Measurements from ENCODE around the gene SPATA16. TPM values are rescaled to one million over a fixed set of nuclear protein-coding genes. Genes with fewer than 3 reads are reported as not detected.
"Not testable (repeated sequence)": the region's sequence is repeated elsewhere in the genome, so short reads cannot be mapped to it uniquely, and the experiment has no call there.

SPATA16 gene
- total RNA-seq, 2 experiments from 2014 or later = not detected

DNA sequence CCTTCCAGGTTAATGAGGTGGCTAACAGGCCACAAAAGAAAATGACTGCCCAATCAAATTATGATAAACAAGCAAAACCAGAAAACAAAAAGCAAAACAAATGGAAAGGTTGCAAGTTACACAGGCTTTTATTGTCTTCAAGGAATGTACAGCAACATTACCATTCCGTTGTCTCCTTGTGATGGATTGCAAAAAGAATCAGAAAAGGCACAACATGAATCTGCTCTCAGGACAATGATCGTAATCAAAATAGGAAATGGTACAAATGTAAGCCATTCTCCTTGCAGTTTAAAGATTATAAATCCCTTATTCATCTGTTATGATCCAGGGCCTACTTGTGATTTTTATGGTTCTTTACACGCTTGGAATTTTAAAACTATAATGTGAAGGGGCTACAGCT is 264.7 kb downstream of the SPATA16 start:
- no peaks in the 10 kb centered on the region for H3K4me1 Mint-ChIP-seq (ENCODE audit: low read depth)
- peaks cover 13% of the 10 kb centered on the region for H3K9me3 Mint-ChIP-seq
- no peak overlapping the region for H3K4me3 Mint-ChIP-seq
- intact Hi-C loops (cut with micrococcal nuclease) = no loop called here
- no peak for DNase-seq
- H3K27me3 Mint-ChIP-seq (ENCODE audit: low read depth) = no peaks in the 10 kb centered on the region
- CTCF ChIA-PET = no interaction called here
- H3K36me3 Mint-ChIP-seq (ENCODE audit: low read depth) = no peaks in the 10 kb centered on the region
- no peak overlapping the region for H3K27ac Mint-ChIP-seq

DNA sequence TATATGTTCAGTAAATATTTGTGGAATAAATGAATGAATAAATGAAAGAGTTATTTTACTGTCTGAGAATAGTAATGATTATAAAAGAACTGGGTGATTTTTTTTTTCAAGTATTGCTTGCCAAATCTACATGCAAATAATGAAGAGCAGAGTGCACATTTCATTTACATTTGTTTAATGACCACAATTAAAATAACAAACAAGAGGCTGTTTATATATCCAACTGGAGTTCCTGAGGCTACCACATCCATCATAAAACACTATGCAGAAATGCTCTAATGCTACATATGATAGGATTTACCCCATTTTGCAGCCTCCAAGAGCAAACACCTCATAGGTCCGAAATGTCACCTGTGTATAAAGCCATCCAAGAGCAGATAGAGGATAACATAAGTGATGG is 266.0 kb downstream of the SPATA16 start:
- intact Hi-C loops (cut with micrococcal nuclease) = no loop called here
- CTCF ChIA-PET = no interaction called here

DNA sequence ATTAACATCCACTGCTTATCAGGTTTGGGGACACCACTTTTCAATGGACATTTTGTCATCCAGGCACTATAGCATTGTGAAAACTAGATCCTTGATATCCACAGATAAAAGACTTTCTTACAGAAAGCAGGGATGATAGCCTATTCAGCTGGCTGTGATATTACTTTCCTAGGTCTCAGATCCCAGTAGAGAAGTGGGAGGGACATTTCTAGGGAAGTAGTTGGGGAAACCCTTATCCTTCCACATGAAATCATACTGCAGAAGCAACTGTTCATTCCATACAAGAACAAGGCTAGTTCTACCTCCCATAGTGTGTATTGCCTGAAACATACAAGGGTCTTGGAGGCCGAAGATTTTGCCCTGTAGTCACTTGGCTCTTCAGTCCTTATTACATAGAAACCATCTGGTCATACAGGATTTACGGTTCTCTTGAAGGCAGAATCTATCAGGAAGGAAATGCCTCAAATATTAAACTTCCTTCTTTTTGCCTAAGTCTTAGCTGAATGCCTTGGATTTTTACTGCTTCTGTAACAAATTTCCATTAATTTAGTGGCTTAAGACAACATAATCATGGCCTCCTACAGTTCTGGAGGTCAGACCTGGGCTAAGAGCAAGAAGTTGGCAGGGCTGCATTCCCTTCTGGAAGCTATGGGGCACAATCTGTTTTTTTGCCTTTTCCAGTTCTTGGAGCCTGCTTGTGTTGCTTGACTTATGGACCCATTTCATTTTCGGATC is 271.1 kb downstream of the SPATA16 start:
- no peaks in the 10 kb centered on the region for H3K36me3 Mint-ChIP-seq (ENCODE audit: low read depth)
- H3K27me3 Mint-ChIP-seq (ENCODE audit: low read depth) = no peaks in the 10 kb centered on the region
- H3K27ac Mint-ChIP-seq = no peak overlapping the region
- no peak overlapping the region for H3K4me3 Mint-ChIP-seq
- CTCF ChIA-PET = no interaction called here
- intact Hi-C loops (cut with micrococcal nuclease) = no loop called here
- no peaks in the 10 kb centered on the region for H3K9me3 Mint-ChIP-seq
- DNase-seq = no peak
- H3K4me1 Mint-ChIP-seq (ENCODE audit: low read depth) = no peaks in the 10 kb centered on the region

More for the DNA sequence above, 266.0 kb downstream of the SPATA16 start:
- H3K4me1 Mint-ChIP-seq (ENCODE audit: low read depth) = no peaks in the 10 kb centered on the region
- no peak overlapping the region for H3K27ac Mint-ChIP-seq
- no peaks in the 10 kb centered on the region for H3K36me3 Mint-ChIP-seq (ENCODE audit: low read depth)
- peaks cover 9% of the 10 kb centered on the region for H3K9me3 Mint-ChIP-seq
- no peak for DNase-seq
- H3K4me3 Mint-ChIP-seq = no peak overlapping the region
- H3K27me3 Mint-ChIP-seq (ENCODE audit: low read depth) = no peaks in the 10 kb centered on the region

DNA sequence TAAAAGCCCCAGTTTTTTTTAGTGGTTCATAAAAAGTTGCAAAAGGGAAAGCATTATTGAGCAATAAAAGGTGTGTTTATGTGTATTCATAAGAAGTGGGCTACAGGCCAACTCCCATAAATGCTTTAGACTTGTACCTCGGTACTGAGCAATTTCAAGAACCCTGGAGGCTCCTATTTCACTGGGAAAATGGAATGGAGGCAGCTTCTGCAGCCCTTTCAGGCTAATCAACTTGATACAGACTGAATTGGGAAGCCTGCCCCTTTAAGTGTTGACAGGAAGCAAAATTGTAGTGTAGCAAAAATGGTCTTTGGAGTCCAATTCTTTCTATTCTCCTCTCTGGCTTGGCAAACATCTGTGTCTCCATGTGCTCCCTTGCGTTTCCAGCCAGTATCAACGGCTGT is 271.7 kb downstream of the SPATA16 start:
- CTCF ChIA-PET = no interaction called here
- H3K27ac Mint-ChIP-seq = no peak overlapping the region
- no peak overlapping the region for H3K4me3 Mint-ChIP-seq
- intact Hi-C loops (cut with micrococcal nuclease) = no loop called here
- no peak for DNase-seq
- no peaks in the 10 kb centered on the region for H3K9me3 Mint-ChIP-seq
- no peaks in the 10 kb centered on the region for H3K36me3 Mint-ChIP-seq (ENCODE audit: low read depth)
- H3K27me3 Mint-ChIP-seq (ENCODE audit: low read depth) = no peaks in the 10 kb centered on the region
- H3K4me1 Mint-ChIP-seq (ENCODE audit: low read depth) = no peaks in the 10 kb centered on the region

DNA sequence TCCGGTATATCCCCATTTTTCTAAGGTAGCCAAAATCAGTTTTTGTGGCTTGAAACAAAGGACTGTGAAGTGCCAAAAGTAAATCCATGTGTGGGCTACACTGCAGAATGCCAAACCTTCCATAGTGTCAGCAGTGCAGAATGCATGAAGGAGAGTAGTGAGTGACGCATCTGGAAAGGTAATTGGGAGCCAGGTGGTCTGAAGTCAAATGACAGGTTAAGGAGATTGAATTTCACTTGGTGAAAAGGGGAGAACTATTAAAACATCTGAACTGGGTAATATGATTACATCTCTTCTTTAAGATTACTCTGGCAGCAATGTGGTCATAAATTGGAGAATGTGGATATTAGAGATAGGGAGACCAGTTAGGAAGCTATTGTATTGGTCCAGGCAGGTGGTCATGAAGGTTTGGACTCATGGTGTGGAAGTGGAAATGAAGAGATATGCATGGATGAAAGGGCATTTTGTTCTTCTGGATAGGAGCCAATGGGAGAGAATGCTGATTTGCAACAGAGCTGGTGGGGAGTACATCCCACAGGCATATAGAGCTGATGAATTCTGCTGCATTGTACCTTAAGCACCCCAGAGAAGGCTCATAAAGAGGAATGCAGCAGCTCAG is 272.3 kb downstream of the SPATA16 start:
- Mint-ChIP-seq H3K4me1 (ENCODE audit: low read depth) (no peaks in the 10 kb centered on the region), H3K4me3 (no peak overlapping the region), H3K36me3 (ENCODE audit: low read depth) (no peaks in the 10 kb centered on the region), H3K27ac (no peak overlapping the region), H3K27me3 (ENCODE audit: low read depth) (no peaks in the 10 kb centered on the region), H3K9me3 (no peaks in the 10 kb centered on the region)
- DNase-seq = no peak
- CTCF ChIA-PET = no interaction called here
- intact Hi-C loops (cut with micrococcal nuclease) = no loop called here

DNA sequence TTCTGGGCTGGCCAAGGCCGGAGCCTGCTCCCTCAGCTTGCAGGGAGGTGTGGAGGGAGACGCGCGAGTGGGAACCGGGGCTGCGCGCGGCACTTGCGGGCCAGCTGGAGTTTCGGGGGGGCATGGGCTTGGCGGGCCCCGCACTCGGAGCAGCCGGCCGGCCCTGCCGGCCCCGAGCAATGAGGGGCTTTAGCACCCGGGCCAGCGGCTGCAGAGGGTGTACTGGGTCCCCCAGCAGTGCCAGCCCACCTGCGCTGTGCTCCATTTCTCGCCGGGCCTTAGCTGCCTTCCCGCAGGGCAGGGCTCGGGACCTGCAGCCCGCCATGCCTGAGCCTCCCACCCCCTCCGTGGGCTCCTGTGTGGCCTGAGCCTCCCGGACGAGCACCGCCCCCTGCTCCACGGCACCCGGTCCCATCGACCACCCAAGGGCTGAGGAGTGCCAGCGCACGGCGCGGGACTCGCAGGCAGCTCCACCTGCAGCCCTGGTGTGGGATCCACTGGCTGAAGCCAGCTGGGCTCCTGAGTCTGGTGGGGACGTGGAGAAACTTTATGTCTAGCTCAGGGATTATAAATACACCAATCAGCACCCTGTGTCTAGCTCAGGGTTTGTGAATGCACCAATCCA is 274.2 kb downstream of the SPATA16 start:
- DNase-seq; CTCF ChIA-PET; H3K4me1 Mint-ChIP-seq (ENCODE audit: low read depth); H3K36me3 Mint-ChIP-seq (ENCODE audit: low read depth); H3K27ac Mint-ChIP-seq; H3K9me3 Mint-ChIP-seq; H3K27me3 Mint-ChIP-seq (ENCODE audit: low read depth); H3K4me3 Mint-ChIP-seq; intact Hi-C loops (cut with micrococcal nuclease): not testable (repeated sequence)

DNA sequence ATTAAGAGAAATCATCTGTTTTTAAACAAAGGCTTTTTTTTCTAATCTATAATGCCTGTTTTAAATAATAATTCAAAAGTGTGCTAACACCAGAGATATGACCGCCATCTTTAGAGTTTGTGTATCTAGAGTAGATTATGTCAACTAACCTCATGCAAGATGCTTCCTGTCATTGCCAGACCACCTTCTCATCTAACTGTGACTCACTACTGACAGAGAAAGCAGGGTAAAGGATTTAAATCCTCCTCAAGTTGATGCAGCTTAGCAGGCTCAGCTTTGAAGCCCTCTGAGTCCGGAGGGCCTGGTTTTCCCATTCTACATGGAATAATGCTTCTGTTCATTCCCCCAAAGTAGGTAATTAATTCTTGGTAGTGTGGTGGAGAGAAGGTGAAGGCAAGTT is 282.0 kb downstream of the SPATA16 start:
- intact Hi-C loops (cut with micrococcal nuclease) = no loop called here
- H3K4me1 Mint-ChIP-seq (ENCODE audit: low read depth) = no peaks in the 10 kb centered on the region
- DNase-seq = no peak

DNA sequence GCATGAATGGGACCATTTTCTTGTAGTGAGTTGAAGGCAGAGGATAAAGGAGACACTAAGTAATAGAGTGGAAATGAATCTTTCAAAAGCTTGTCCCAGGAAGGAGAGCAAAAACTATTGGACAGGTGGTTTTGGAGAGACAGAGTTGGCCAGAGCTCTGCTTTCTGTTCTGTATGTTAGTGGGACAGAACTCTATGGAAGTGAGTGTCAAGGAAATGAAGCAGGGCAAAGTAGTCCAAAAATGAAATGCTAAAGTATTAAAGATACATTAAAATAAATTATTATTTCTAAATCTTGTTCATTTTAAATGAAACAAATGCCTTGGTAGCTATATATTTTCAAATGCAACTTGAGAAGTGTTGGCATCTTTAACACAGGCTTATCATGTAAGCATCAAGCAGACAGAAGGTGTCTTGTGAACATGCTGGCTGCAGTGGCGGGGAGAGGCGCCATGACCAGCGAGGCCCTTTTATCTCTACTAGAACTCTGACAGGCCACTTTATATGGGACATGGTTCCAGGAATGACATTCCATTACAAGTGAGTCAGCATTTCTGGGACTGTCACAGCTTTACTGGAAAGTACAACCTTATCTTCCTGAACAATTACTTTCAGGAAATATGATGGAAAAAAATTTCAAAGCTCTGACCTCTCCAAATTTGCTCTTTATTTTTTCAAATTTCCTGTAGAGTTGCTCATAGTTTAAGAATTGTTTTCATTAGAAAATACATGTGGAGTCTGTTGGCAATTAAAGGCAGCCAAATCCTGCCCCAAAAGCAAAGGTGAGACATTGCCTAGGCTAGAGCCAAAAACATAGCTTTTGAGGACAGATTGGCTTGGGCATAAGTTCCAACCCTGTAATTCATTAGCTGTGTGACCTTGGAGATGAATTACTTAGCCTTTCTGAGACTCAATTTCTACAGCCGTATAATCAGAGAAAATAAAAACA is 284.0 kb downstream of the SPATA16 start:
- Mint-ChIP-seq H3K27ac (no peak overlapping the region), H3K36me3 (ENCODE audit: low read depth) (no peaks in the 10 kb centered on the region), H3K4me3 (no peak overlapping the region), H3K9me3 (no peaks in the 10 kb centered on the region), H3K4me1 (ENCODE audit: low read depth) (no peaks in the 10 kb centered on the region), H3K27me3 (ENCODE audit: low read depth) (peaks cover 2% of the 10 kb centered on the region)
- CTCF ChIA-PET = no interaction called here
- no peak for DNase-seq
- intact Hi-C loops (cut with micrococcal nuclease) = no loop called here

More for the DNA sequence above, 282.0 kb downstream of the SPATA16 start:
- Mint-ChIP-seq H3K27me3 (ENCODE audit: low read depth) (peaks cover 2% of the 10 kb centered on the region), H3K9me3 (no peaks in the 10 kb centered on the region), H3K4me3 (no peak overlapping the region), H3K36me3 (ENCODE audit: low read depth) (no peaks in the 10 kb centered on the region), H3K27ac (no peak overlapping the region)
- CTCF ChIA-PET = interaction anchor here (0.7 kb wide), 1 partner anchor 23 kb away, joined by 3 read pairs; no protein-coding TSS in a partner anchor

DNA sequence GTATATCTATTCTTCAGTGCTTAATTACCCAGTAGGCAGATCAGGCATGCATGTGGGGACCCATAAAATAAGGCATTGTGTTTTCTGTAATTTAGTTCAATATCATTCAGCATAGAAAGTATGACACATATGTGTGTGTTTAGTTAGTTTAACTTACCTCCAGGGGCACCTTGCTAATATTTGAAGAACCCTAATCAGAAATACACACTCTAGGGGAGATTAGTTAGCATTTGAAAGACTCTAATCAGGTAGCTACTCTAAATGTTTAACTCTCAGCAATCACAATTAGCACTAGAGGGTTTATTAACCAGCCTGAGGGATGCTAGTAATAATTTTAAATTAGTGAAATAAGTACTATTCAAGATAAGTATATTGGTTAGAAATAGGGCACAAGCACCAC is 286.0 kb downstream of the SPATA16 start:
- no peak overlapping the region for H3K4me3 Mint-ChIP-seq
- H3K4me1 Mint-ChIP-seq (ENCODE audit: low read depth) = no peaks in the 10 kb centered on the region
- CTCF ChIA-PET = no interaction called here
- H3K27ac Mint-ChIP-seq = no peak overlapping the region
- intact Hi-C loops (cut with micrococcal nuclease) = no loop called here
- DNase-seq = no peak
- no peaks in the 10 kb centered on the region for H3K36me3 Mint-ChIP-seq (ENCODE audit: low read depth)
- no peaks in the 10 kb centered on the region for H3K9me3 Mint-ChIP-seq
- H3K27me3 Mint-ChIP-seq (ENCODE audit: low read depth) = peaks cover 2% of the 10 kb centered on the region

DNA sequence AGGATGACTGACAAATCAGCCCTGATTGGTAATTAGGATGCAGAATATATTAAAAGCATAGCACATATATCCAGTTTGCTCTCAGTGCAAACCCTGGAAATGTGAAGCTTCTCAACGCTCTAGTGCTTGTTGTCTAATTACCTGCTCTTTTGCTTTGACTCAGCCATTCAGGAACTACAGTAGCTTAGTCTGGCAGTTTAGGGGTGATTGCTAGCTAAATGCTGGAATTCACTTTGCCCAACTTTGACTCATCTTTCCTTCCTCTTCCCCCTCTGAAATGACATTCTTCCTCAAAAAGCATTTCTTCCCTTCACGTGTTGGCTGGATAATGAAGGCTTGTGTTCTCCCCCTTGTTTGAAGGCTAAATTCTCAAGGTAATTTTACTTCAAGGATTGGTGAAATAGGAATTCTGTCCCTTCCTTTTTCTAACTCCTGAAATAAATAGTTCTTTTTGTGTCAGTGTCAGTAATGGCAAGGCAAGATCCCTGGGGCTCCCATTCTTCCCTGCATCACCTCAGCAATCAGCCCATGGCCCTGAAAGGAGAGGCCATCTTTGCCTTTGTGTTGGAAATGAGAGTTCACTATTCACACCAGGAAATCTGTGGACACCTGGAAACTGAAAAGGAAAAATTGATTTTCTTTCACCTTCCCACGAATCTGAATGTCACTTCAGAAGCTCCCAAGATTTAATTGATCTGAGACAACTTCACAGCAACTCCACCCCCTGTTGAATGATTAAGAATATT is 286.9 kb downstream of the SPATA16 start:
- no peaks in the 10 kb centered on the region for H3K36me3 Mint-ChIP-seq (ENCODE audit: low read depth)
- intact Hi-C loops (cut with micrococcal nuclease) = no loop called here
- no peak for DNase-seq
- no peak overlapping the region for H3K4me3 Mint-ChIP-seq
- H3K4me1 Mint-ChIP-seq (ENCODE audit: low read depth) = no peaks in the 10 kb centered on the region
- H3K27ac Mint-ChIP-seq = no peak overlapping the region
- H3K27me3 Mint-ChIP-seq (ENCODE audit: low read depth) = peaks cover 2% of the 10 kb centered on the region
- H3K9me3 Mint-ChIP-seq = no peaks in the 10 kb centered on the region
- CTCF ChIA-PET = no interaction called here

DNA sequence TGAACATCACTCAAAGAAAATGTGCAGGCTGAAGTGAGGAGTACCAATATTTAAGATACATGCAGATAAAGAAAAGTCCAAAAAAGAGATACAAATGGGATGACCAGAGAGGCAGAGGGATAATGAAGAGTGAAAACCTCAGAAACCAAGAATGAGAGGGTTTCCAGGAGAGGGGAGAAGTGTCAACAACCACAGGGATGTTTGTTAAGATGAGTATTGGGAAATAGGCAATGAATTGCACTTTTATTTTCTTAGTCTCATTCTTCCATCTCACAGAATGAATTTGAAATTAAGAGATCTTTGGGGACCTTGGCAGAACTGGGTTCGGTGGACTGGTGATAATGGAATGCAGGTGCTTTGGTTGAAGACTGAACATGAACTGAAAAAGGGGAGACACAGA is 288.0 kb downstream of the SPATA16 start:
- Mint-ChIP-seq H3K4me1 (ENCODE audit: low read depth) (no peaks in the 10 kb centered on the region), H3K27ac (no peak overlapping the region), H3K4me3 (no peak overlapping the region), H3K9me3 (no peaks in the 10 kb centered on the region), H3K27me3 (ENCODE audit: low read depth) (peaks cover 2% of the 10 kb centered on the region), H3K36me3 (ENCODE audit: low read depth) (no peaks in the 10 kb centered on the region)
- intact Hi-C loops (cut with micrococcal nuclease) = no loop called here
- CTCF ChIA-PET = no interaction called here
- DNase-seq = no peak

DNA sequence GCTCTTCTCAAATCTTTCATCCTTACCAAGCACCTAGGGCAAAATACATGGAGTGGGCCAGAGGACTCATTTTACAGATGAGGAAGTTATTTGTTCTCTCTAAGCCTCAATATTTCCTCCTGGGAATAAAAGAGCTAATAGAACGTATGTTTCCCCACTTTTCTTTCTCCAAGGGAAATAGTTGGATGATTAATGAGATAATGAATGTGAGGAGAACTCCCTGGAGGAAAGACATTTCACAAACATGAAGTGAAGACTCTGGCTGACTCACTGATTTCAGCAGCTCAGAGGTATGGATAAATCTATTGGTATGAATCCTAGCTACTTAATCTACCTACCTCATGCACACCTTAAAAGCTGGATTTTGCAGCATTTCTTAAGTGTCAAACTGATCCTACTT is 292.1 kb downstream of the SPATA16 start:
- DNase-seq = no peak
- no peaks in the 10 kb centered on the region for H3K27me3 Mint-ChIP-seq (ENCODE audit: low read depth)
- no peaks in the 10 kb centered on the region for H3K36me3 Mint-ChIP-seq (ENCODE audit: low read depth)
- intact Hi-C loops (cut with micrococcal nuclease) = no loop called here
- no peak overlapping the region for H3K4me3 Mint-ChIP-seq
- H3K27ac Mint-ChIP-seq = no peak overlapping the region
- CTCF ChIA-PET = interaction anchor here (0.5 kb wide), 1 partner anchor 15 kb away, joined by 3 read pairs; no protein-coding TSS in a partner anchor
- no peaks in the 10 kb centered on the region for H3K4me1 Mint-ChIP-seq (ENCODE audit: low read depth)
- no peaks in the 10 kb centered on the region for H3K9me3 Mint-ChIP-seq
